D721Med (cell line): Measurements from ENCODE around the gene RAI1.

Experiments
- DNase-seq: peaks from one replicate; pipeline ENCODE4 v3.0.0; 2011; ENCODE audit warnings: low spot score; ENCODE audit not compliant: insufficient read length
- FAIRE-seq: peaks from 2 replicates; lab custom pipeline; 2011; peaks lifted over from hg19 to GRCh38; lab: Jason Lieb, UNC
- CTCF ChIP-seq: IDR thresholded peaks from 2 replicates; pipeline ENCODE4 v1.5.1; 2012; ENCODE audit warnings: mild to moderate bottlenecking, control low read depth; ENCODE audit not compliant: insufficient read depth; ENCODE audit errors: missing control alignments

RAI1 gene

GRCh38 chr17:17696882-17697633 lies 15.8 kb downstream of the RAI1 start:
- FAIRE-seq (no peak), DNase-seq (no peak)
- no peak for TF ChIP-seq CTCF

GRCh38 chr17:17698371-17698770 lies 17.1 kb downstream of the RAI1 start:
- FAIRE-seq (no peak), DNase-seq (no peak)
- TF ChIP-seq CTCF, result no peak

GRCh38 chr17:17698869-17699351 lies 17.7 kb downstream of the RAI1 start:
- TF ChIP-seq CTCF, result no peak
- no peak for FAIRE-seq
- no peak for DNase-seq

- FAIRE-seq, result no peak
- no peak for DNase-seq
- TF ChIP-seq CTCF, result no peak
Observed at GRCh38 chr17:17699491-17699890, 18.2 kb downstream of the RAI1 start.

- no peak for TF ChIP-seq CTCF
- no peak for DNase-seq
- FAIRE-seq, result no peak
Observed at GRCh38 chr17:17700251-17700969, 19.2 kb downstream of the RAI1 start.

GRCh38 chr17:17701112-17701511 lies 19.9 kb downstream of the RAI1 start:
- TF ChIP-seq CTCF, result no peak
- FAIRE-seq (no peak), DNase-seq (no peak)

- DNase-seq (no peak), FAIRE-seq (no peak)
- TF ChIP-seq CTCF, result no peak
Observed at GRCh38 chr17:17701658-17702057, 20.4 kb downstream of the RAI1 start.
